Trophoblast cell (in vitro differentiated cells and primary cell): ENCODE measurements around the gene APC.
A peak's percentile ranks its signal among the peaks of the same experiment; 100 is the strongest.

Source experiments
- DNase-seq, 2 donors: peaks; one replicate each; pipeline ENCODE4 v3.0.0-alpha.2; 2016
- H2AFZ ChIP-seq: 2 replicates; pipeline ENCODE4 v1.6.1; 2013; ENCODE audit warnings: low read length, moderate library complexity, mild to moderate bottlenecking; ENCODE audit not compliant: insufficient read depth, poor library complexity
- H2AK5ac ChIP-seq: 2 replicates; pipeline ENCODE4 v1.6.1; 2013; ENCODE audit warnings: mild to moderate bottlenecking, low read length
- H2BK120ac ChIP-seq: 2 replicates; pipeline ENCODE4 v1.6.1; 2013; ENCODE audit warnings: low read length, mild to moderate bottlenecking, moderate library complexity; ENCODE audit not compliant: insufficient read depth, poor library complexity
- H2BK12ac ChIP-seq: 2 replicates; pipeline ENCODE4 v1.6.1; 2013; ENCODE audit warnings: mild to moderate bottlenecking, low read length, moderate library complexity
- H2BK5ac ChIP-seq: 2 replicates; pipeline ENCODE4 v1.6.1; 2013; ENCODE audit warnings: low read length, low read depth, moderate library complexity, mild to moderate bottlenecking; ENCODE audit not compliant: poor library complexity
- H3K14ac ChIP-seq: 2 replicates; pipeline ENCODE4 v1.6.1; 2013; ENCODE audit warnings: mild to moderate bottlenecking, low read length
- H3K18ac ChIP-seq: 2 replicates; pipeline ENCODE4 v1.6.1; 2013; ENCODE audit warnings: mild to moderate bottlenecking, low read length
- H3K23ac ChIP-seq: 2 replicates; pipeline ENCODE4 v1.6.1; 2013; ENCODE audit warnings: low read length
- H3K27ac ChIP-seq: 2 replicates; pipeline ENCODE4 v1.5.1; 2013; ENCODE audit warnings: low read depth, mild to moderate bottlenecking, inconsistent platforms, low read length, moderate library complexity
- H3K27me3 ChIP-seq: 2 replicates; pipeline ENCODE4 v1.6.1; 2013; ENCODE audit warnings: inconsistent platforms, mild to moderate bottlenecking, low read length, moderate library complexity; ENCODE audit not compliant: insufficient read depth
- H3K36me3 ChIP-seq, 2 experiments: 1 replicate in 1 of 2; 2 replicates in 1 of 2; pipeline ENCODE4 v1.6.1; 2013; ENCODE audit warnings: low read length in 2 of 2, mild to moderate bottlenecking in 2 of 2, moderate library complexity in 1 of 2; ENCODE audit not compliant: insufficient read depth in 2 of 2, control insufficient read depth in 1 of 2
- H3K4ac ChIP-seq: 2 replicates; pipeline ENCODE4 v1.6.1; 2013; ENCODE audit warnings: low read depth, mild to moderate bottlenecking, low read length, moderate library complexity
- H3K4me1 ChIP-seq, 2 experiments: 1 replicate in 1 of 2; 2 replicates in 1 of 2; pipeline ENCODE4 v1.6.1; 2013; ENCODE audit warnings: low read length in 2 of 2, mild to moderate bottlenecking in 2 of 2, moderate library complexity in 1 of 2; ENCODE audit not compliant: insufficient read depth in 2 of 2, control insufficient read depth in 1 of 2
- H3K4me2 ChIP-seq: 2 replicates; pipeline ENCODE4 v1.6.1; 2013; ENCODE audit warnings: inconsistent platforms, mild to moderate bottlenecking, low read length, moderate library complexity
- H3K4me3 ChIP-seq: 2 replicates; pipeline ENCODE4 v1.5.1; 2013; ENCODE audit warnings: mild to moderate bottlenecking, low read depth, low read length, inconsistent platforms
- H3K79me1 ChIP-seq: one replicate; pipeline ENCODE4 v1.6.1; 2013; ENCODE audit warnings: low read length
- H3K79me2 ChIP-seq: 2 replicates; pipeline ENCODE4 v1.6.1; 2013; ENCODE audit warnings: low read length, mild to moderate bottlenecking; ENCODE audit not compliant: control insufficient read depth, insufficient read depth, poor library complexity
- H3K9ac ChIP-seq: 2 replicates; pipeline ENCODE4 v1.6.1; 2013; ENCODE audit warnings: mild to moderate bottlenecking, low read length
- H3K9me3 ChIP-seq: 2 replicates; pipeline ENCODE4 v1.6.1; 2013; ENCODE audit warnings: low read depth, mild to moderate bottlenecking, control low read depth, inconsistent platforms, low read length; ENCODE audit not compliant: insufficient read depth
- H4K12ac ChIP-seq: 2 replicates; pipeline ENCODE4 v1.6.1; 2013; ENCODE audit warnings: low read depth, mild to moderate bottlenecking, low read length, moderate library complexity
- H4K8ac ChIP-seq: 2 replicates; pipeline ENCODE4 v1.6.1; 2013; ENCODE audit warnings: low read depth, mild to moderate bottlenecking, low read length, moderate library complexity
- H4K91ac ChIP-seq: one replicate; pipeline ENCODE4 v1.6.1; 2013; ENCODE audit warnings: low read depth, mild to moderate bottlenecking, low read length, moderate library complexity
- WGBS: extraction: QIAGEN DNeasy Blood & Tissue Kit; methylation state at CpG from one replicate; pipeline ENCODE4 v1.1.7; 2013; ENCODE audit warnings: missing lambda C conversion rate; ENCODE audit not compliant: insufficient read length, insufficient coverage; ENCODE audit errors: extremely low coverage; 5-methylcytosine and 5-hydroxymethylcytosine counted together

The APC gene

GRCh38 chr5:112735702-112736101 lies 2.0 kb upstream of the APC start:
- Histone ChIP-seq H4K91ac (no peak overlapping the region), H3K79me1 (peaks cover 1% of the 10 kb centered on the region), H3K4ac (no peak overlapping the region), H3K4me3 (no peak overlapping the region), H3K9me3 (peaks cover 3% of the 10 kb centered on the region), H4K8ac (no peak overlapping the region), H3K4me2 (no peak overlapping the region), H3K18ac (no peak overlapping the region), H3K4me1 (peaks cover 0 to 7% of the 10 kb centered on the region in 2 experiments), H3K23ac (no peak overlapping the region), H3K9ac (no peak overlapping the region), H3K79me2 (no peaks in the 10 kb centered on the region), H2BK120ac (no peak overlapping the region), H3K14ac (no peak overlapping the region), H2BK12ac (no peak overlapping the region), H3K36me3 (no peaks in the 10 kb centered on the region), H2BK5ac (no peak overlapping the region), H2AK5ac (no peak overlapping the region), H3K27me3 (no peaks in the 10 kb centered on the region), H3K27ac (no peak overlapping the region), H2AFZ (no peak overlapping the region), H4K12ac (no peak overlapping the region)
- DNase-seq = peak; percentile 30 to 84
- no CpG with 5 or more reads among the region's 1 CpG for WGBS

- Histone ChIP-seq H3K9me3 (peaks cover 3% of the 10 kb centered on the region), H3K36me3 (no peaks in the 10 kb centered on the region), H3K4me3 (no peak overlapping the region), H3K4me2 (peak overlapping the region; percentile 95), H2AK5ac (no peak overlapping the region), H3K14ac (no peak overlapping the region), H3K79me1 (peaks cover 1% of the 10 kb centered on the region), H4K12ac (no peak overlapping the region), H3K9ac (no peak overlapping the region), H4K91ac (no peak overlapping the region), H2BK12ac (no peak overlapping the region), H3K18ac (no peak overlapping the region), H3K79me2 (no peaks in the 10 kb centered on the region), H3K27me3 (no peaks in the 10 kb centered on the region), H4K8ac (no peak overlapping the region), H3K4me1 (peaks cover 0 to 7% of the 10 kb centered on the region in 2 experiments), H2BK5ac (no peak overlapping the region), H3K27ac (no peak overlapping the region), H3K4ac (no peak overlapping the region), H2BK120ac (no peak overlapping the region), H2AFZ (no peak overlapping the region), H3K23ac (no peak overlapping the region)
- DNase-seq = no peak
- no CpG with 5 or more reads among the region's 3 CpGs for WGBS
These were observed 619 bp upstream of the APC start for GRCh38 chr5:112737070-112737462.

DNA sequence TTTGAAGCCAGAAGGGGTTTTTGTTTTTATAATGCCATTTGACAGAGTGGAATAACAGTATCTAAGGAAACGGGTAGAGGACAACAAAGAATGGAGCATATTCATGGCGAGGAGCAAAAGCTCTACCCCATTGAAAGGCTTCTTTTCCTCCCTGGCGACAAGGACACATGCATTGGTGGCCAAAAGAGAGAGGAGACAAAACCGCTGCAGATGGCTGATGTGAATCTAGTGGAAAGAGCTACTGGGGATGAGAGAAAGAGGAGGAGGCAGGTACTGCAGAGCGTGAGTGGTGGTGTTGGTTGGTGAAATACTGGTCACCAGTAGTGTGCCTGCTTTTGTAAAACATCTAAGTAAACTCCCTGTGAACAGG lies 491 bp downstream of the APC start:
- Histone ChIP-seq H2BK5ac (no peak overlapping the region), H3K4me1 (peaks cover 0 to 9% of the 10 kb centered on the region in 2 experiments), H3K36me3 (no peaks in the 10 kb centered on the region), H3K4ac (no peak overlapping the region), H3K27ac (no peak overlapping the region), H3K18ac (no peak overlapping the region), H4K8ac (no peak overlapping the region), H3K79me1 (peaks cover 1% of the 10 kb centered on the region), H3K14ac (no peak overlapping the region), H3K9me3 (peaks cover 3% of the 10 kb centered on the region), H4K91ac (no peak overlapping the region), H3K9ac (no peak overlapping the region), H2BK120ac (no peak overlapping the region), H3K79me2 (no peaks in the 10 kb centered on the region), H4K12ac (no peak overlapping the region), H2AFZ (no peak overlapping the region), H3K4me3 (no peak overlapping the region), H3K23ac (no peak overlapping the region), H3K27me3 (no peaks in the 10 kb centered on the region), H2AK5ac (no peak overlapping the region), H2BK12ac (no peak overlapping the region), H3K4me2 (peak overlapping the region; percentile 95)
- WGBS = no CpG with 5 or more reads among the region's 5 CpGs
- no peak for DNase-seq

GRCh38 chr5:112742424-112742823 lies 4.7 kb downstream of the APC start:
- H3K36me3 ChIP-seq = no peaks in the 10 kb centered on the region
- no peak overlapping the region for H4K91ac ChIP-seq
- DNase-seq = no peak
- H3K27ac ChIP-seq = no peak overlapping the region
- no peak overlapping the region for H4K8ac ChIP-seq
- no peak overlapping the region for H2BK120ac ChIP-seq
- H4K12ac ChIP-seq = no peak overlapping the region
- H2AFZ ChIP-seq = no peak overlapping the region
- H3K18ac ChIP-seq = no peak overlapping the region
- H3K4me1 ChIP-seq = peaks cover 0 to 9% of the 10 kb centered on the region in 2 experiments
- H3K4ac ChIP-seq = no peak overlapping the region
- H3K27me3 ChIP-seq = no peaks in the 10 kb centered on the region
- no peak overlapping the region for H3K14ac ChIP-seq
- no peak overlapping the region for H3K9ac ChIP-seq
- H2BK12ac ChIP-seq = no peak overlapping the region
- no peaks in the 10 kb centered on the region for H3K79me2 ChIP-seq
- H3K4me2 ChIP-seq = no peak overlapping the region
- no peak overlapping the region for H3K23ac ChIP-seq
- H2AK5ac ChIP-seq = no peak overlapping the region
- H3K9me3 ChIP-seq = peaks cover 2% of the 10 kb centered on the region
- peaks cover 1% of the 10 kb centered on the region for H3K79me1 ChIP-seq
- H3K4me3 ChIP-seq = no peak overlapping the region
- no CpG with 5 or more reads among the region's 3 CpGs for WGBS
- H2BK5ac ChIP-seq = no peak overlapping the region
